Peyer's patch (tissue), 4 donors: ENCODE measurements around the gene NPTX1.

ENCODE experiments used
- CTCF ChIP-seq, 6 experiments: fragments of 450-650 bp in 4 of 6; fragments of 200-600 bp in 2 of 6; sonication (generic) in 1 of 6; IDR thresholded peaks; one replicate each; pipeline ENCODE4 v1.5.1; 2017 to 2019; ENCODE audit warnings: antibody characterized with exemption in 6 of 6, mild to moderate bottlenecking in 3 of 6, moderate library complexity in 1 of 6
- POLR2A ChIP-seq, 2 donors: fragments of 450-650 bp; IDR thresholded peaks; one replicate each; pipeline ENCODE4 v1.5.1; 2017; ENCODE audit warnings: antibody characterized with exemption in 2 of 2, mild to moderate bottlenecking in 2 of 2, moderate library complexity in 2 of 2

GRCh38 chr17:80445007-80445725 lies 31.2 kb downstream of the NPTX1 start:
- TF ChIP-seq POLR2A (IDR thresholded peaks at IDR 0.05) (no peak), CTCF (IDR thresholded peaks at IDR 0.05) (no peak)
